ENCODE results near the gene TAF11. TPM values are rescaled to one million over a fixed set of nuclear protein-coding genes. Genes with fewer than 3 reads are reported as not detected.
"Not testable (repeated sequence)": the region's sequence is repeated elsewhere in the genome, so short reads cannot be mapped to it uniquely, and the experiment has no call there.

Gene TAF11
- total RNA-seq, 1 donor from 2014 or later, result 27.1 TPM

GRCh38 chr6:34855463-34855862 is 32.4 kb downstream of the TAF11 start:
- peaks cover 45 to 58% (median 49%) of the 10 kb centered on the region in 3 donors for H3K36me3 ChIP-seq (ENCODE audit: control insufficient read depth in 3 of 3, insufficient read depth in 3 of 3, low read length in 3 of 3)
- no peak overlapping the region for H3K27ac ChIP-seq (ENCODE audit: low read depth, low read length)
- peaks cover 14 to 17% (median 15%) of the 10 kb centered on the region in 3 donors for H3K4me1 ChIP-seq (ENCODE audit: control insufficient read depth in 3 of 3, insufficient read depth in 3 of 3, low read length in 3 of 3)
- no peaks in the 10 kb centered on the region for H3K27me3 ChIP-seq (ENCODE audit: control insufficient read depth in 3 of 3, insufficient read depth in 3 of 3, low read length in 3 of 3)
- H3K9me3 ChIP-seq (ENCODE audit: control insufficient read depth in 3 of 3, low read length in 3 of 3), result no peaks in the 10 kb centered on the region
- H3K9ac ChIP-seq (ENCODE audit: low read depth in 1 of 3, low read length in 3 of 3), result no peak overlapping the region
- H3K4me3 ChIP-seq (ENCODE audit: low read length in 3 of 3), result no peak overlapping the region

DNA sequence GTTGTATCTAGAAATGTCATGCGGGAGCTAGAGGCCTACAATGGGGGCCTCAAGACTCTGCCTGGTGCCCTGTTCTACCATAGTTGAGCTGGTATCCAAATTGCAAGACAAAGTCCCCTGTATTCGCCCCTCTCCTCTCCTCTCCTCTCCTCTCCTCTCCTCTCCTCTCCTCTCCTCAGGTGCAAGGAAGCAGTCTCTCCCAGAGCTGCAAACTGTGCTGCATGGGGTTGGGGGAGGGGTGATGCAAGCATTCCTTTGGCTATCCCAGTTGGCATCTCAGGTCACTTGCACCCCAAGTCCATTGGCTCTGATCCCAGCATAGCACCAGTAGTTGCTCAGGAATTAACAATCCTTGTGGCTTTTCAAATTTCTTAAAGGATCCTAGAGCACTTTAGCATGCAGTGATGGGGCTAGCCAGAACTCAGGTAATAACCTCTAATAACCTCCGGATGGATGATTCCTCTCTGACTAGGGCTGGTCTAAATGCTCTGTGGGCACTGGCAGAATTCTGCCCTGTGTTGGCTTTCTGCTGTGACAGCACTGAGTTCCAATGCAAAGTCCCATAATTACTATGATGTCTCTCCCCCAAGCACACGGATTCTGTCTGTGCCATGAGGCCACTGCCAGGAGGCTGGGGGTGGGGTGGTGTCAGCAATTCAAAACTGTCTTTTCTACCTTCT is 35.3 kb downstream of the TAF11 start:
- peak overlapping the region in 1 of 3 donors; percentile 1 for H3K9ac ChIP-seq (ENCODE audit: low read depth in 1 of 3, low read length in 3 of 3)
- H3K4me1 ChIP-seq (ENCODE audit: control insufficient read depth in 3 of 3, insufficient read depth in 3 of 3, low read length in 3 of 3), result peaks cover 14 to 20% (median 15%) of the 10 kb centered on the region in 3 donors
- H3K4me3 ChIP-seq (ENCODE audit: low read length in 3 of 3), result no peak overlapping the region
- peaks cover 21 to 31% (median 24%) of the 10 kb centered on the region in 3 donors for H3K36me3 ChIP-seq (ENCODE audit: control insufficient read depth in 3 of 3, insufficient read depth in 3 of 3, low read length in 3 of 3)
- H3K9me3 ChIP-seq (ENCODE audit: control insufficient read depth in 3 of 3, low read length in 3 of 3), result no peaks in the 10 kb centered on the region
- H3K27ac ChIP-seq (ENCODE audit: low read depth, low read length), result no peak overlapping the region
- H3K27me3 ChIP-seq (ENCODE audit: control insufficient read depth in 3 of 3, insufficient read depth in 3 of 3, low read length in 3 of 3), result no peaks in the 10 kb centered on the region

DNA sequence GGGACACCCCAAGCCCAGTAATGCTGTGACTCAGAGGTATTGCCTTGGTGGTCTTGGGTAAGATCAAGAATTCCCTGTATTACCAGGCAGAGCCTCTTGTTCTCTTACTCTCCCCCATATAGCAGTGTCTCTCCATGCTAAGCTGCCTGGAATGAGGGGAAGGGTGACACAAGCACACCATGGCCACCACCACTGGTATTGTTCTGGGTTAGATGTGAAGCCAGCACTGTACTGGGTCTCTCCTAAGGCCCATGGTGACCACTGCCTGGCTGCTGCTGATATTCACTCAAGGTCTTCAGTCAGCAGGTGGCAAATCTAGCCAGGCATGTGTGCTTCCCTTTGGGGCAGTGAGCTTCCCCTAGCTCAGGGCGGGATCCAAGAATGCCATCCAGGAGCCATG is 36.5 kb downstream of the TAF11 start:
- Histone ChIP-seq H3K27me3 (ENCODE audit: control insufficient read depth in 3 of 3, insufficient read depth in 3 of 3, low read length in 3 of 3) (no peaks in the 10 kb centered on the region), H3K4me3 (ENCODE audit: low read length in 3 of 3) (no peak overlapping the region), H3K4me1 (ENCODE audit: control insufficient read depth in 3 of 3, insufficient read depth in 3 of 3, low read length in 3 of 3) (peaks cover 14 to 20% (median 15%) of the 10 kb centered on the region in 3 donors), H3K9me3 (ENCODE audit: control insufficient read depth in 3 of 3, low read length in 3 of 3) (no peaks in the 10 kb centered on the region), H3K36me3 (ENCODE audit: control insufficient read depth in 3 of 3, insufficient read depth in 3 of 3, low read length in 3 of 3) (peaks cover 9 to 20% (median 16%) of the 10 kb centered on the region in 3 donors), H3K27ac (ENCODE audit: low read depth, low read length) (peak overlapping the region; percentile 2), H3K9ac (ENCODE audit: low read depth in 1 of 3, low read length in 3 of 3) (no peak overlapping the region)

DNA sequence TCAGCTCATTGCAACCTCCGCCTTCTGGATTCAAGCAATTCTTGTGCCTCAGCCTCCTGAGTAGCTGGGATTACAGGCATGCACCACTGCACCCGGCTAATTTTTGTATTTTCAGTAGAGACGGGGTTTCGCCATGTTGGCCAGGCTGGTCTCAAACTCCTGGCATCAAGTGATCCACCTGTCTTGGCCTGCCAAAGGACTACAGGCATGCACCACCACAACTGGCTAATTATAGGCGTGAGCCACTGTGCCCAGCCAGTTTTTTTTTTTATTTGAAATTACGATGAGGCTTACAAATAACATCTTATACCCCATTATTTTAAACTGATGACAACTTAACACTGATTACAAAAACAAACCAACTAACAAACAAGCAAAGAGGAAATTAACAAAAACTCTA is 38.8 kb downstream of the TAF11 start:
- H3K27ac ChIP-seq (ENCODE audit: low read depth, low read length), result peak overlapping the region; percentile 1
- H3K9ac ChIP-seq (ENCODE audit: low read depth in 1 of 3, low read length in 3 of 3); H3K27me3 ChIP-seq (ENCODE audit: control insufficient read depth in 3 of 3, insufficient read depth in 3 of 3, low read length in 3 of 3); H3K36me3 ChIP-seq (ENCODE audit: control insufficient read depth in 3 of 3, insufficient read depth in 3 of 3, low read length in 3 of 3); H3K9me3 ChIP-seq (ENCODE audit: control insufficient read depth in 3 of 3, low read length in 3 of 3); H3K4me3 ChIP-seq (ENCODE audit: low read length in 3 of 3): not testable (repeated sequence)
- H3K4me1 ChIP-seq (ENCODE audit: control insufficient read depth in 3 of 3, insufficient read depth in 3 of 3, low read length in 3 of 3), result peaks cover 14 to 20% (median 15%) of the 10 kb centered on the region in 3 donors

- H3K27ac ChIP-seq (ENCODE audit: low read depth, low read length), result peak overlapping the region; percentile 20
- no peak overlapping the region for H3K9ac ChIP-seq (ENCODE audit: low read depth in 1 of 3, low read length in 3 of 3)
- no peaks in the 10 kb centered on the region for H3K9me3 ChIP-seq (ENCODE audit: control insufficient read depth in 3 of 3, low read length in 3 of 3)
- H3K4me1 ChIP-seq (ENCODE audit: control insufficient read depth in 3 of 3, insufficient read depth in 3 of 3, low read length in 3 of 3), result peaks cover 10 to 17% (median 15%) of the 10 kb centered on the region in 3 donors
- H3K27me3 ChIP-seq (ENCODE audit: control insufficient read depth in 3 of 3, insufficient read depth in 3 of 3, low read length in 3 of 3), result no peaks in the 10 kb centered on the region
- peaks cover 6 to 29% (median 15%) of the 10 kb centered on the region in 3 donors for H3K36me3 ChIP-seq (ENCODE audit: control insufficient read depth in 3 of 3, insufficient read depth in 3 of 3, low read length in 3 of 3)
- no peak overlapping the region for H3K4me3 ChIP-seq (ENCODE audit: low read length in 3 of 3)
Observed at GRCh38 chr6:34839666-34840352, 48.0 kb downstream of the TAF11 start.

GRCh38 chr6:34837528-34837927 is 50.3 kb downstream of the TAF11 start:
- Histone ChIP-seq H3K9me3 (ENCODE audit: control insufficient read depth in 3 of 3, low read length in 3 of 3) (no peaks in the 10 kb centered on the region), H3K36me3 (ENCODE audit: control insufficient read depth in 3 of 3, insufficient read depth in 3 of 3, low read length in 3 of 3) (peaks cover 6 to 27% (median 15%) of the 10 kb centered on the region in 3 donors), H3K4me3 (ENCODE audit: low read length in 3 of 3) (no peak overlapping the region)

DNA sequence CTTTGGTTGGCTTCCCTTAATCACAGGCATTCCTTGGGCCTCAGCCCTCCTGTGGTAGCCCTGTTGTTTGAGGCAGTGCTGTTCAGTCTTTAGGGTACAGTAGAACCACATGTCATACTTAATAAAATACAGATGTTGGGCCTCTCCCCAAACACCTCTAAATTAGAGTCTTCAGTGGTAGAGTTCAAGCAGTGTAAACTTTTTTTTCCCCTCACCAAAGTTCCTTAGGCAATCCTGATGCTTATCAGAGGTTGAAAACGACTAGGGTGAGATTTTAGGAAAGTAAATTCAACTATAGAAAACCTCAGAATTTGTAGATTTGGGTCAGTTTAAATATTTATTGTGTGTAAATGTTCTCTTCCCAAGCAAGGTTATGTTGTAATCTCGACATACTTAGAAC is 51.4 kb downstream of the TAF11 start:
- no peak overlapping the region for H3K27ac ChIP-seq (ENCODE audit: low read depth, low read length)
- H3K27me3 ChIP-seq (ENCODE audit: control insufficient read depth in 3 of 3, insufficient read depth in 3 of 3, low read length in 3 of 3), result no peaks in the 10 kb centered on the region
- H3K36me3 ChIP-seq (ENCODE audit: control insufficient read depth in 3 of 3, insufficient read depth in 3 of 3, low read length in 3 of 3), result peaks cover 6 to 22% (median 13%) of the 10 kb centered on the region in 3 donors
- H3K4me1 ChIP-seq (ENCODE audit: control insufficient read depth in 3 of 3, insufficient read depth in 3 of 3, low read length in 3 of 3), result peaks cover 10 to 17% (median 15%) of the 10 kb centered on the region in 3 donors
- no peaks in the 10 kb centered on the region for H3K9me3 ChIP-seq (ENCODE audit: control insufficient read depth in 3 of 3, low read length in 3 of 3)
- no peak overlapping the region for H3K9ac ChIP-seq (ENCODE audit: low read depth in 1 of 3, low read length in 3 of 3)
- H3K4me3 ChIP-seq (ENCODE audit: low read length in 3 of 3), result no peak overlapping the region

More at GRCh38 chr6:34837528-34837927, 50.3 kb downstream of the TAF11 start:
- Histone ChIP-seq H3K4me1 (ENCODE audit: control insufficient read depth in 3 of 3, insufficient read depth in 3 of 3, low read length in 3 of 3) (peaks cover 10 to 17% (median 15%) of the 10 kb centered on the region in 3 donors), H3K9ac (ENCODE audit: low read depth in 1 of 3, low read length in 3 of 3) (no peak overlapping the region), H3K27me3 (ENCODE audit: control insufficient read depth in 3 of 3, insufficient read depth in 3 of 3, low read length in 3 of 3) (no peaks in the 10 kb centered on the region), H3K27ac (ENCODE audit: low read depth, low read length) (no peak overlapping the region)

DNA sequence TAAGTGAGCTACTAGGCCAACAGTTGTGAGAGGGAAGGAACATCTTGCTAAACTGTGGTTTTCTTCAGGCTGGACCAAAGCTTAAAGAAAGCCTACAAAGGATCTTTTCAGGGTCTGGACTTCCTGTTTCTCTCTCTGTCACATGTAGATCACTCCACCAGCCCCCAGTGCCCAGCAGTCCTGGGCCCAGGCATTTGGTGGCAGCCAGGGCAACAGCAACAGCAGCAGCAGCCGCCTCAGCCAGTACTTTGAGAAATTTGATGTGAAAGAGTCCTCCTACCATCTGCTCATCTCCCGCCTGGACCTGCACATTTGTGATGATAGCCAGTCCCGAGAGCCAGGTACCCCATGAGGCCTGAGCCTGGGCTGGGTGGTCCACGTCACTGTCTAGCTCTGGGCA is 51.8 kb downstream of the TAF11 start:
- H3K4me3 ChIP-seq (ENCODE audit: low read length in 3 of 3), result no peak overlapping the region

GRCh38 chr6:34834789-34835518 is 52.9 kb downstream of the TAF11 start:
- Histone ChIP-seq H3K27ac (ENCODE audit: low read depth, low read length) (peak overlapping the region; percentile 45), H3K4me1 (ENCODE audit: control insufficient read depth in 3 of 3, insufficient read depth in 3 of 3, low read length in 3 of 3) (peaks cover 10 to 15% (median 14%) of the 10 kb centered on the region in 3 donors), H3K36me3 (ENCODE audit: control insufficient read depth in 3 of 3, insufficient read depth in 3 of 3, low read length in 3 of 3) (peaks cover 6 to 23% (median 13%) of the 10 kb centered on the region in 3 donors), H3K9ac (ENCODE audit: low read depth in 1 of 3, low read length in 3 of 3) (no peak overlapping the region), H3K9me3 (ENCODE audit: control insufficient read depth in 3 of 3, low read length in 3 of 3) (no peaks in the 10 kb centered on the region), H3K27me3 (ENCODE audit: control insufficient read depth in 3 of 3, insufficient read depth in 3 of 3, low read length in 3 of 3) (no peaks in the 10 kb centered on the region), H3K4me3 (ENCODE audit: low read length in 3 of 3) (no peak overlapping the region)

More for the DNA sequence above, 51.8 kb downstream of the TAF11 start:
- Histone ChIP-seq H3K9me3 (ENCODE audit: control insufficient read depth in 3 of 3, low read length in 3 of 3) (no peaks in the 10 kb centered on the region), H3K27ac (ENCODE audit: low read depth, low read length) (no peak overlapping the region), H3K9ac (ENCODE audit: low read depth in 1 of 3, low read length in 3 of 3) (peak overlapping the region in 1 of 3 donors; percentile 43), H3K27me3 (ENCODE audit: control insufficient read depth in 3 of 3, insufficient read depth in 3 of 3, low read length in 3 of 3) (no peaks in the 10 kb centered on the region), H3K4me1 (ENCODE audit: control insufficient read depth in 3 of 3, insufficient read depth in 3 of 3, low read length in 3 of 3) (peaks cover 10 to 17% (median 15%) of the 10 kb centered on the region in 3 donors), H3K36me3 (ENCODE audit: control insufficient read depth in 3 of 3, insufficient read depth in 3 of 3, low read length in 3 of 3) (peaks cover 6 to 22% (median 13%) of the 10 kb centered on the region in 3 donors)

Measured in skeletal muscle tissue (tissue), 4 donors.